A172 (cell line): Measurements from ENCODE around the gene ESYT1. TPM values are rescaled to one million over a fixed set of nuclear protein-coding genes. Genes with fewer than 3 reads are reported as not detected.
"Not testable (repeated sequence)": the region's sequence is repeated elsewhere in the genome, so short reads cannot be mapped to it uniquely, and the experiment has no call there.

Source experiments
- DNase-seq: peaks from one replicate; pipeline ENCODE4 v3.0.0-alpha.2; 2015; ENCODE audit warnings: low spot score
- total RNA-seq: library from RNA; depleted of rRNA; stranded (reverse); fragments of >200 nt; shearing (Covaris generic); gene quantifications from 2 replicates; pipeline ENCODE4 v1.2.3, GENCODE V29; 2014

The ESYT1 gene
- total RNA-seq, 1 experiment from 2014 or later, result 119 TPM

- no peak for DNase-seq
Observed at GRCh38 chr12:56155256-56155845, 27.3 kb downstream of the ESYT1 start.

- DNase-seq, result not testable (repeated sequence)
Observed at GRCh38 chr12:56156464-56157200, 28.6 kb downstream of the ESYT1 start.

- DNase-seq, result no peak
Observed at GRCh38 chr12:56157201-56158028, 29.3 kb downstream of the ESYT1 start.

DNA sequence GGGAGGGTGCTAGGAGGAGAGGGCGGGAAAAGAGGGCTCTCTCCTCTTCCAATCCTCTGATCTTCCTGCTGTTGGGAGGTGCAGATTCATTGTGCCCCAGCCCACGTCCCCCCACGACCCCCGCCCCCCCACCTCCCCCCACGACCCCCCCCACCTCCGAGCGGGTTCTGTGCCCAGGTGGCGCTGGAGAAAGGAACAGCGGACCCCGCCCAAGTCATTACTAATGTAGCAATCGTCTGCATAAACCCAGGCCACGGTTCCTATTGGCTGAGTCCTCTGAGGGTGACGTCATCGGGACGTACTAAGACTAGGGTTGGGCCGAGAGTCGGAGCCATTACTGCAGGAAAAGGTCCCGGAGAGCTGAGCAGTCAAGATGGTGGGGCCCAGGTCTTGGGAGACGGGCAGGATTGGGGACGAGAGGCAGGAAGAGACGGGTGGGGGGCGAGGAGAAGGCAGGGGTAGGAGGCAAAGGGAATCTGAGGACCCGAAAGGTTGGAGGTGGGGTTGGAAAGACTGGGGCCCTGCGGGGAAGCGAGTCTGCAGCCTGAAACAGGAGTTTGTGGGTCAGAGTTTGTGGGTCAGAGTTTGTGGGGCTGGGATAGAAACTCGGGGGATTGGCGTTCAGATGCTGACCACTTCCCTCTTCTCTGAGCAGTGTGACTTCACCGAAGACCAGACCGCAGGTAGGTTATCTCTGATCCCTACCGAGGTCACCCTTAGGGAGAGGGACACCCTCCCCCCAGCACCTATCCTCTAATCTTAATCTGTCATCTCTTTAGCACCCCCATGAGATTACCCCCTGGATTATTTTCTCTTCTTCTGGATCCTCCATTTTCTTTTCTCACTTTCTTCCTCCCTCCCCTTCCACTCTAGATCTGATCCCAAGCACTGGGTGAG lies 30.2 kb downstream of the ESYT1 start, which contains the start of gene MYL6:
Gene MYL6, plus strand, starts transcription at position 331 of the 897 bp plus-strand sequence. Its CDS starts 43 bp downstream, at position 374.
- peak; percentile 98 for DNase-seq

DNA sequence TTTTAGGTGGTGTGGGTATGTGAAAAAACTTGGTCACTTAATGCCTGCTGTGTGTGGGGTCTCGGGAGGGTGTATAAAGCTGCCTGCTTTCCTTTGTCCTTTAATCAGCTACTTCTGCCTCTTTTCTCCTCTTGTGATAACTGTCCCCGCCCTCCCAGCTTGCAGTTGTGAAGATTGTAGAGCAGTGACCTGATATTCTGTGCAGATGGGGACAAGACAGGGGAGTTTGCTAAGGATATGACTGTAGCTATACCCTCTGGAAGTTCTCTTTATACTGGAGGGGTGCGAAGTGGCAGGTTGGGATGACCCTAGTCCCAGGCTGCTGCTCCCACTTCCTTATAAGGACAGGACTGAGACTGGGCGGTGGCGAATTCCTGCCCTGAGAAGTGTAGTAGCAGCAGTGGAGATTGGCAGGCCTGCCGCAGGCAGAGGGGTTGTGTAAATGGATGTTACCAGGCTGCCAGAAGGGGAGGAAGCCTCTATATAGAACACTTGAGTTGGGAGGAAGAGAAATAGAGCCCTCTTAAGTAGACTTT lies 30.9 kb downstream of the ESYT1 start:
- DNase-seq, result peak; percentile 76

- DNase-seq, result no peak
Observed at GRCh38 chr12:56159482-56160192, 31.6 kb downstream of the ESYT1 start.

GRCh38 chr12:56160193-56160763 lies 32.2 kb downstream of the ESYT1 start:
- DNase-seq, result peak; percentile 58

- DNase-seq, result no peak
Observed at GRCh38 chr12:56160894-56161689, 33.0 kb downstream of the ESYT1 start.

DNA sequence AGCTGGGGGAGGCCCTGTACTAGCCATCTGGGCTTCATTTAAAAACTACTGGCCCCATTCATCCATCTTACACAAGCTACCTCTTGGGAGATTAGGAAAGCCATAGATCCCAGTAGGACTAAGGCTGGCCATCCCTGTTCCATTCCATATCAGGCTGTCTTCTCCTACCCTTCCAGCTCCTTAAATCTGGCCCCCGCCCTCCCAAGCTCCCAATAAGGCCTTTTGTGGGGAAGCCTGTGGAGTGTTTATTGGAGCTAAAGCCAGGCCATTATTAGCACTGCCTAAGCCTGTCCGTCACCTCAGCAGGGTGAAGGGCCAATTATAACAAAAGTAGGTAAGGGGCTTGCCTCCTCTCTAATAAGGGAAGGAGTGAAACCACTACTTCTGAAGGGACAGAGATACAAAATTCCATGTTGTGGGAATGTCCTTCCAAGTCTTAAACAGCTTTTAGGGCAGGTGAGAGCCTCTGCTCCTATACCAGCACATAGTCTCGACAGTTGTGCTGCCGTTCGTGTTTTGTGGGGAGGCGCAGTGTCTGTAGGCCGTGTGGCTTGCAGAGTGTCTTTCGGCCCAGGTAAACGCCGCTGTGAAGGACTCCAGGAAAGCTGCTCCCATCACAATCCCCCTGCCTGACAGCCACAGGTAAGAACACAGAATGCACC lies 33.8 kb downstream of the ESYT1 start:
- no peak for DNase-seq

GRCh38 chr12:56162468-56163290 lies 34.6 kb downstream of the ESYT1 start:
- DNase-seq, result no peak

- DNase-seq, result no peak
Observed at GRCh38 chr12:56163533-56164344, 35.7 kb downstream of the ESYT1 start.

DNA sequence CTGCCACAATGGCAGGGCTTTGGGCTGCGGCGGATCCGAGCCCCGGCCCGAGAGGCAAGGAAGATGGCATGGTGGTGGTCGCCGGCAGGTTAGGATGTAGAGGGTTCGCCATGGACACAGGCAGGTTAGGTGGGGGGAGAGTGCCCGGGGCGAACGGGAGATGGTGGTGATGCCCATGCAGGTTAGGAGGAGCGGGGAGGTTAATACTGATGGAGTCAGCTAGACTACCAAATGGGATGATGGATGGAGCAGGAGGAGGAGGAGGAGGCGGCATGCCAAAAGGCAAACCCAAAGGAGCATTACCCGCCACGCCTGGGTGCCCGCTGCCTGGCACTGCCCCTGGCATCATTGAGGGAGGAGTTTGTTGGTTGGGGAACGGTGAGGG lies 36.3 kb downstream of the ESYT1 start:
- DNase-seq, result no peak

DNA sequence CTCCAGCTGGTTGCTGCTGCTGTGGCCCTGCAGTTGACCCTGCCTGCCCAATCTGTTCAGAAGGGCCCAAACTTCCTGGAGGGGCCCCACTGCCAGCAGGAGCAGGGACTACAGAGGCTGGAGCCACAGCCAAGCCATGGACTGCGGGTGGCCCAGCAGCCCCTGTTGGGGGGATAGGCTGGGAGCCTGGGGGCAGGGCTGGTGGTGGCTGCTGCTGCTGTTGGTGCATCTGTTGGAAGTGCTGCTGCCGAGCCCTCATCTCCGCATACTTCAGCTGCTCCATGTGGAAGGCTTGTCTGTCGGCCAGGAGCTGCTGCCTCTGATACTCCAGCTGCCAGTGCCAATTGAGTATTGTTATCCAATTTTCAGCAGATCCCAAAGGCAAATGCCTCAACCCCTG lies 37.3 kb downstream of the ESYT1 start:
- DNase-seq, result no peak

DNA sequence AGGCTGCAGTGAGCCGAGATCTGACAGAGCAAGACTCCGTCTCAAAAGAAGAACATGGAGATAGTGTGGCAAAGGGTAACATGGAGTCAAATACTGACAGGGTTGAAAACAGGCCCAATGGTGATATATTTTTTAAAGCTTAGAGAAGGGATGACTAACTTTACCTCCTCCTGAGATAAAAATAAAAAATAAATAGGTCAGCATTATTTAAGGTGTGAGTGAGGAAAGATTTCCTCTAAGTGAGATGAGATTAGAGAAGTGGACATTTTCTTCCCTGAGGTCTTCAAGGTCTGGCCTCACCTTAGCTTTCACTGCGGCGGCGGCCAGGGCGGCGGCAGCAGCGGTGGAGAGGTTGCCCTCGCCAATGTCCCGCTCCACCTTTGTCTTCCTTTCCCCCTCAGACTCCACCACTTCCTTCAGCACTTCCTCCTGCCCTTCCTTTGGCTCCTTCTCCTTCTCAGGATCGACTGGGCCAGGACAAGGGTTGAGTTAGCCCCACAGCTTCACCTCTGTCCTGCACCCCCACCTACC lies 41.2 kb downstream of the ESYT1 start:
- no peak for DNase-seq

DNA sequence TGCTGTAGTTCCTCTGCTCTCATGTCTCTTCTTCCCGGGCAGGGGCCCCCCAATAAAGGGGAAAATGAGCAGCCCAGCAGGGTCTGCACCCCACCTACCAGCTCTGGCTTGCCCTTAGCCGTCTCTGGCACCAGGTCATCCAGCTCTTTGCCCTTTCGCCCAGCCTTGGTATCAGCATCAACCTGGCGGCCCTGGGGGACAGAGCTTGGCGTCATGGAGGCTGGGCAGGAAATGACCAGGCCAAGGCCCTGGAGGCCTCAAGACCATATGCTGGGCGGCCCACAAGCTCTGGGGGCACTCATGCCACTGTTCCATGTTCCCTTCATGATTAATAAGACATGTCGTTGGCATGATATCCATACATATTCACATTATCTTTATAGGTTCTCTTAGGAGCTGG lies 44.8 kb downstream of the ESYT1 start:
- DNase-seq, result no peak

- DNase-seq, result no peak
Observed at GRCh38 chr12:56178347-56178746, 50.3 kb downstream of the ESYT1 start.

- DNase-seq, result no peak
Observed at GRCh38 chr12:56186957-56187356, 58.9 kb downstream of the ESYT1 start.
